H1 (cell line): Measurements from ENCODE around the gene ACVR1. TPM values are rescaled to one million over a fixed set of nuclear protein-coding genes. Genes with fewer than 3 reads are reported as not detected.

Experiments used
- CTCF ChIA-PET: fragments of 300-600 bp; sonication (Branson Sonifier 250); formaldehyde crosslinking; loops from one replicate; lab custom pipeline; 2021; ENCODE audit not compliant: partially characterized antibody; lab: Charles Lee
- POLR2A ChIA-PET: fragments of 300-600 bp; sonication (Branson Sonifier 250); formaldehyde crosslinking; loops from one replicate; lab custom pipeline; 2021; ENCODE audit warnings: inconsistent platforms; ENCODE audit not compliant: partially characterized antibody; lab: Charles Lee
- DNase-seq, 2 experiments: peaks; one replicate each; pipeline versions ENCODE4 v3.0.0 to v3.0.0-alpha.2; 2010 to 2022; ENCODE audit warnings: low spot score in 2 of 2, low read depth in 1 of 2, mixed read lengths in 1 of 2
- FAIRE-seq: peaks from 2 replicates; lab custom pipeline; 2011; peaks lifted over from hg19 to GRCh38; lab: Jason Lieb, UNC
- H2AFZ ChIP-seq: 2 replicates; pipeline ENCODE4 v1.8.1; 2012; ENCODE audit warnings: low read length, inconsistent platforms
- H2AK5ac ChIP-seq: 2 replicates; pipeline ENCODE4 v1.6.1; 2013; ENCODE audit warnings: low read depth, low read length
- H2BK120ac ChIP-seq: replicated peaks from 2 replicates; pipeline ENCODE3; 2013; ENCODE audit warnings: low read depth, low read length, inconsistent platforms
- H2BK12ac ChIP-seq: 2 replicates; pipeline ENCODE4 v1.6.1; 2013; ENCODE audit warnings: low read depth, low read length
- H2BK15ac ChIP-seq: 2 replicates; pipeline ENCODE4 v1.6.1; 2013; ENCODE audit warnings: low read length
- H2BK20ac ChIP-seq: 2 replicates; pipeline ENCODE4 v1.6.1; 2013; ENCODE audit warnings: low read length
- H2BK5ac ChIP-seq: 2 replicates; pipeline ENCODE4 v1.6.1; 2013; ENCODE audit warnings: low read depth, low read length
- H3K14ac ChIP-seq: 2 replicates; pipeline ENCODE4 v1.6.1; 2013; ENCODE audit warnings: inconsistent platforms; ENCODE audit not compliant: insufficient read length
- H3K18ac ChIP-seq: 2 replicates; pipeline ENCODE4 v1.6.1; 2013; ENCODE audit warnings: low read length; ENCODE audit errors: extremely low read depth
- H3K23ac ChIP-seq: 2 replicates; pipeline ENCODE4 v1.6.1; 2013; ENCODE audit warnings: inconsistent platforms; ENCODE audit not compliant: insufficient read length
- H3K23me2 ChIP-seq: 2 replicates; pipeline ENCODE4 v1.6.1; 2013; ENCODE audit warnings: low read depth, low read length
- H3K27ac ChIP-seq: 2 replicates; pipeline ENCODE4 v1.6.1; 2011; ENCODE audit warnings: low read depth, low read length, inconsistent platforms
- H3K27me3 ChIP-seq, 4 experiments: replicated peaks in 1 of 4; 1 replicate in 1 of 4; 2 replicates in 3 of 4; pipeline versions ENCODE4 v1.6.1 to v1.8.1; 2011 to 2013; ENCODE audit warnings: low read length in 3 of 4, mild to moderate bottlenecking in 3 of 4, inconsistent platforms in 2 of 4, mixed read lengths in 2 of 4, moderate library complexity in 1 of 4; ENCODE audit not compliant: control insufficient read depth in 3 of 4, insufficient read depth in 3 of 4; ENCODE audit errors: extremely low read depth in 1 of 4
- H3K36me3 ChIP-seq, 4 experiments: 2 replicates each; pipeline versions ENCODE4 v1.6.1 to v1.8.1; 2011 to 2013; ENCODE audit warnings: mild to moderate bottlenecking in 4 of 4, low read length in 3 of 4, moderate library complexity in 2 of 4, control low read depth in 1 of 4, inconsistent platforms in 1 of 4; ENCODE audit not compliant: insufficient read depth in 4 of 4, control insufficient read depth in 2 of 4
- H3K4ac ChIP-seq: replicated peaks from 2 replicates; pipeline ENCODE3; 2013; ENCODE audit warnings: low read length, low read depth, mixed read lengths, inconsistent platforms; ENCODE audit not compliant: insufficient read length
- H3K4me1 ChIP-seq, 4 experiments: replicated peaks in 1 of 4; 1 replicate in 1 of 4; 2 replicates in 3 of 4; pipeline versions ENCODE4 v1.6.1 to v1.8.1; 2011 to 2013; ENCODE audit warnings: low read length in 3 of 4, inconsistent platforms in 2 of 4, mixed read lengths in 1 of 4; ENCODE audit not compliant: insufficient read depth in 4 of 4, control insufficient read depth in 3 of 4
- H3K4me2 ChIP-seq, 2 experiments: 2 replicates each; pipeline versions ENCODE4 v1.6.1 to v1.8.1; 2011 to 2013; ENCODE audit warnings: low read depth in 2 of 2, low read length in 2 of 2, control low read depth in 1 of 2, inconsistent platforms in 1 of 2, mild to moderate bottlenecking in 1 of 2; ENCODE audit not compliant: insufficient read depth in 1 of 2
- H3K4me3 ChIP-seq, 4 experiments: fragments of 200-600, 300-600 bp in 1 of 4; sonication (generic), shearing (Covaris generic), sonication (Bioruptor Twin) in 1 of 4; 2 replicates each; pipeline versions ENCODE4 v1.5.1 to v1.8.1; 2011 to 2016; ENCODE audit warnings: low read length in 4 of 4, low read depth in 3 of 4, control low read depth in 2 of 4, inconsistent platforms in 2 of 4, mild to moderate bottlenecking in 2 of 4, mixed read lengths in 1 of 4, moderate library complexity in 1 of 4; ENCODE audit not compliant: insufficient read depth in 2 of 4; ENCODE audit errors: extremely low read depth in 1 of 4
- H3K56ac ChIP-seq: replicated peaks from 2 replicates; pipeline ENCODE3; 2013; ENCODE audit warnings: low read depth, mild to moderate bottlenecking, mixed read lengths, low read length, inconsistent platforms; ENCODE audit not compliant: insufficient read length
- H3K79me1 ChIP-seq: 2 replicates; pipeline ENCODE4 v1.6.1; 2013; ENCODE audit warnings: low read depth, low read length, control low read depth
- H3K79me2 ChIP-seq, 2 experiments: 2 replicates each; pipeline versions ENCODE4 v1.6.1 to v1.8.1; 2012 to 2013; ENCODE audit warnings: low read length in 2 of 2, mild to moderate bottlenecking in 2 of 2, inconsistent platforms in 1 of 2; ENCODE audit not compliant: insufficient read depth in 2 of 2, control insufficient read depth in 1 of 2
- H3K9ac ChIP-seq, 4 experiments: replicated peaks in 1 of 4; 1 replicate in 1 of 4; 2 replicates in 3 of 4; pipeline versions ENCODE4 v1.6.1 to v1.8.1; 2011 to 2013; ENCODE audit warnings: low read depth in 3 of 4, low read length in 3 of 4, control low read depth in 2 of 4, mild to moderate bottlenecking in 2 of 4, moderate library complexity in 2 of 4, inconsistent platforms in 1 of 4; ENCODE audit errors: extremely low read depth in 1 of 4
- H3K9me3 ChIP-seq, 2 experiments: 2 replicates each; pipeline versions ENCODE4 v1.6.1 to v1.8.1; 2012 to 2013; ENCODE audit warnings: mild to moderate bottlenecking in 2 of 2, moderate library complexity in 2 of 2, control low read depth in 1 of 2, inconsistent platforms in 1 of 2, low read depth in 1 of 2, low read length in 1 of 2, mixed read lengths in 1 of 2; ENCODE audit not compliant: insufficient read depth in 2 of 2
- H4K20me1 ChIP-seq, 2 experiments: replicated peaks in 1 of 2; 2 replicates each; pipeline versions ENCODE3 to v1.8.1; 2011 to 2013; ENCODE audit warnings: inconsistent platforms in 2 of 2, low read length in 2 of 2, mild to moderate bottlenecking in 1 of 2; ENCODE audit not compliant: insufficient read depth in 2 of 2, control insufficient read depth in 1 of 2
- H4K5ac ChIP-seq: 2 replicates; pipeline ENCODE4 v1.6.1; 2013; ENCODE audit warnings: low read length, low read depth, mixed read lengths, inconsistent platforms; ENCODE audit not compliant: insufficient read length
- H4K8ac ChIP-seq: 2 replicates; pipeline ENCODE4 v1.8.0; 2013; ENCODE audit warnings: mild to moderate bottlenecking, moderate library complexity, low read length, inconsistent platforms; ENCODE audit not compliant: insufficient read depth; ENCODE audit errors: extremely low read depth
- H4K91ac ChIP-seq: replicated peaks from 2 replicates; pipeline ENCODE3; 2013; ENCODE audit warnings: low read length, mixed read lengths, inconsistent platforms; ENCODE audit not compliant: insufficient read length
- ATF2 ChIP-seq: IDR thresholded peaks from 2 replicates; pipeline ENCODE4 v1.6.1; 2012; ENCODE audit warnings: low read length, inconsistent platforms
- BRCA1 ChIP-seq: IDR thresholded peaks from 2 replicates; pipeline ENCODE4 v1.6.1; 2012; ENCODE audit warnings: low read depth, low read length, improper control_type of control experiment
- CHD1 ChIP-seq: IDR thresholded peaks from 2 replicates; pipeline ENCODE4 v1.6.1; 2012; ENCODE audit warnings: low read depth, low read length, improper control_type of control experiment
- JUND ChIP-seq: IDR thresholded peaks from 2 replicates; pipeline ENCODE4 v1.6.1; 2011; ENCODE audit warnings: mild to moderate bottlenecking, improper control_type of control experiment, low read length
- POU5F1 ChIP-seq: IDR thresholded peaks from 2 replicates; pipeline ENCODE4 v1.6.1; 2011; ENCODE audit warnings: low read depth, mild to moderate bottlenecking, low read length, moderate library complexity
- RNF2 ChIP-seq: fragments of 200-900, 300-1000 bp; sonication (generic); IDR thresholded peaks from 2 replicates; pipeline ENCODE4 v1.7.1; 2016; ENCODE audit warnings: borderline replicate concordance, low read depth, mild to moderate bottlenecking, antibody characterized with exemption, low read length; ENCODE audit not compliant: poor library complexity, severe bottlenecking; ENCODE audit errors: missing control alignments
- WGBS, 2 experiments: shearing (Covaris generic) in 1 of 2; methylation state at CpG; one replicate each; pipeline versions ENCODE4 v1.1.6 to v1.1.7; 2013 to 2015; ENCODE audit warnings: low lambda C conversion rate in 2 of 2, mixed read lengths in 2 of 2, inconsistent platforms in 1 of 2, low coverage in 1 of 2, missing lambda C conversion rate in 1 of 2; ENCODE audit not compliant: insufficient replicate concordance in 2 of 2, insufficient coverage in 1 of 2, insufficient read length in 1 of 2; ENCODE audit errors: extremely low coverage in 1 of 2, missing lambda C conversion rate in 1 of 2; 5-methylcytosine and 5-hydroxymethylcytosine counted together
- polyA plus RNA-seq, 7 experiments: library from polyadenylated mRNA; depleted of rRNA in 3 of 7; stranded (reverse) in 5 of 7; unstranded in 2 of 7; fragments of >200 nt in 5 of 7; fragments of 200-250 nt in 2 of 7; gene quantifications; 1 replicate in 5 of 7; 2 replicates in 1 of 7; 4 replicates in 1 of 7; pipeline versions ENCODE4 v1.2.1 to v1.2.3, GENCODE V29; 2011 to 2013; ENCODE audit warnings: missing spikeins in 2 of 7, mixed read lengths in 2 of 7
- total RNA-seq: library from RNA; stranded (reverse); fragmentation: NEBNext Ultra II Directional; extraction: Animal tissue kit (Norgen Biotek cat#: 25700); gene quantifications from 2 replicates; pipeline ENCODE4 v1.2.1, GENCODE V29; 2021

ACVR1 gene
- total and polyA plus RNA-seq, 2 of the 8 experiments (the other 6 are each of a cell fraction or from before 2014, with no cell fraction given), result 8.5 to 17.7 TPM

- Histone ChIP-seq H3K9ac (no peak overlapping the region), H3K27ac (no peak overlapping the region)
These were observed 129.7 kb downstream of the ACVR1 start for GRCh38 chr2:157746234-157746950.

More at GRCh38 chr2:157746234-157746950, 129.7 kb downstream of the ACVR1 start:
- H3K79me2 ChIP-seq, result no peaks in the 10 kb centered on the region
- WGBS, 2 experiments, result 92% methylated on average over 12 of the region's 12 CpGs; no CpG with 5 or more reads in 1 of the 2 experiments
- POLR2A ChIA-PET, result no interaction called here
- H2AFZ ChIP-seq, result no peak overlapping the region
- H3K4me1 ChIP-seq, result no peaks in the 10 kb centered on the region; a peak in 2 of 7 replicates
- H3K4me3 ChIP-seq, result no peak overlapping the region
- no peak overlapping the region for H2BK5ac ChIP-seq
- no peaks in the 10 kb centered on the region; a peak in 1 of 8 replicates for H3K36me3 ChIP-seq
- no peak for FAIRE-seq
- H4K91ac ChIP-seq, result no peak overlapping the region
- CTCF ChIA-PET, result interaction anchor here (1.3 to 1.4 kb wide), 3 partner anchors 8 to 248 kb away, joined by 3 to 4 read pairs (median 3); no protein-coding TSS in a partner anchor
- no peak overlapping the region for H4K8ac ChIP-seq
- no peak for TF ChIP-seq POU5F1
- no peak for TF ChIP-seq BRCA1
- no peak for TF ChIP-seq RNF2
- TF ChIP-seq ATF2, result no peak
- no peak for TF ChIP-seq JUND
- TF ChIP-seq CHD1, result no peak
- TF ChIP-seq, all 59 proteins: peak for 0
- Histone ChIP-seq H2BK15ac (no peak overlapping the region), H3K9me3 (no peaks in the 10 kb centered on the region), H3K23me2 (no peaks in the 10 kb centered on the region), H4K20me1 (no peaks in the 10 kb centered on the region), H3K56ac (no peak overlapping the region), H2AK5ac (no peak overlapping the region), H3K4me2 (no peak overlapping the region), H3K4ac (no peak overlapping the region), H2BK120ac (no peak overlapping the region), H2BK20ac (no peak overlapping the region), H3K18ac (no peak overlapping the region), H3K14ac (no peak overlapping the region), H3K23ac (no peak overlapping the region), H2BK12ac (no peak overlapping the region), H3K27me3 (no peaks in the 10 kb centered on the region), H4K5ac (no peak overlapping the region), H3K79me1 (no peaks in the 10 kb centered on the region; the same call in 1 of the 2 replicates)
- no peak for DNase-seq
